ENCODE data around the gene SCRN2. TPM values are rescaled to one million over a fixed set of nuclear protein-coding genes. Genes with fewer than 3 reads are reported as not detected.

Gene SCRN2
- total RNA-seq, 1 donor from 2014 or later: 44.8 TPM

DNA sequence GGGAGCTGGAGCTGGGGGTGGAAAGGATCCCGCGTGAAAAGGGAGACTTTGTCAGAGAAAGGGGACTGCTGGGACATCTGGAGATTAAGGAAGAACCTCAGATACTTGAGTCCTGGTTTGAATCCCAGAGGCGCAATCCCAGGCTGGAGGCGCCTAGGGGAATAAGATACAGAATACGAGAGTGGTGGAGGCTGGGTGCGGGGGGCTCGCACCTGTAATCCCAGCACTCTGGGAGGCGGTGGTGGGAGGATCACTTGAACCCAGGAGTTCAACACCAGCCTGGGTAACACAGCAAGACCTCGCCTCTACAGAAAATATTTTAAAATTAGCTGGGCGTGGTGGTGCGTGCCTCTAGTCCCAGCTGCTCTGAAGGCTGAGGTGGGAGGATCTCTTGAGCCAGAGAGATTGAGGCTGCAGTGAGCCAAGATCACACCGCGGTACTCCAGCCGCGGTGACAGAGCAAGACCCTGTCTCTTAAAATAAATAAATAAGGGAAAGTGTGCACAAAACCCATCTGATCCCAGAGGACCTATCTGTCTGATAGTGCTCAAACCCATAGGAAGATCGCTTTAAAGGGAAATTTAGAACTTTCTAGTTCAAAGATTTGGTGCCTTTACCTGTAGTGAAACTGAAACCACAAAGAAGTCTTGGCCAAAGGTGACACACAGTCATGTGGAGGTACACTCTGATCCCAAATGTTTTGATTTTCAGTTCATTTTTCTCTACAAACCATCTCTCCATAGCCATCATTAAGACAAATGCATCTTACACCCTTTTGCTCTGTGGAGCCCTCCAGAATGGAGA is 617 bp upstream of the SCRN2 start:
- Mint-ChIP-seq H3K36me3 (ENCODE audit: low read depth, unreplicated experiment) (peaks cover 5% of the 10 kb centered on the region), H3K27ac (ENCODE audit: unreplicated experiment) (peak overlapping the region; percentile 30), H3K9me3 (ENCODE audit: unreplicated experiment) (no peaks in the 10 kb centered on the region), H3K27me3 (ENCODE audit: unreplicated experiment) (peaks cover 2% of the 10 kb centered on the region), H3K4me3 (ENCODE audit: unreplicated experiment) (peak overlapping the region; percentile 95), H3K4me1 (ENCODE audit: unreplicated experiment) (peaks cover 40% of the 10 kb centered on the region)
- DNase-seq (ENCODE audit: low spot score): no peak
- TF ChIP-seq, protein P1, sequence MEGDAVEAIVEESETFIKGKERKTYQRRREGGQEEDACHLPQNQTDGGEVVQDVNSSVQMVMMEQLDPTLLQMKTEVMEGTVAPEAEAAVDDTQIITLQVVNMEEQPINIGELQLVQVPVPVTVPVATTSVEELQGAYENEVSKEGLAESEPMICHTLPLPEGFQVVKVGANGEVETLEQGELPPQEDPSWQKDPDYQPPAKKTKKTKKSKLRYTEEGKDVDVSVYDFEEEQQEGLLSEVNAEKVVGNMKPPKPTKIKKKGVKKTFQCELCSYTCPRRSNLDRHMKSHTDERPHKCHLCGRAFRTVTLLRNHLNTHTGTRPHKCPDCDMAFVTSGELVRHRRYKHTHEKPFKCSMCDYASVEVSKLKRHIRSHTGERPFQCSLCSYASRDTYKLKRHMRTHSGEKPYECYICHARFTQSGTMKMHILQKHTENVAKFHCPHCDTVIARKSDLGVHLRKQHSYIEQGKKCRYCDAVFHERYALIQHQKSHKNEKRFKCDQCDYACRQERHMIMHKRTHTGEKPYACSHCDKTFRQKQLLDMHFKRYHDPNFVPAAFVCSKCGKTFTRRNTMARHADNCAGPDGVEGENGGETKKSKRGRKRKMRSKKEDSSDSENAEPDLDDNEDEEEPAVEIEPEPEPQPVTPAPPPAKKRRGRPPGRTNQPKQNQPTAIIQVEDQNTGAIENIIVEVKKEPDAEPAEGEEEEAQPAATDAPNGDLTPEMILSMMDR (IDR thresholded peaks at IDR 0.05; ENCODE audit: unreplicated experiment): peak; percentile 24

DNA sequence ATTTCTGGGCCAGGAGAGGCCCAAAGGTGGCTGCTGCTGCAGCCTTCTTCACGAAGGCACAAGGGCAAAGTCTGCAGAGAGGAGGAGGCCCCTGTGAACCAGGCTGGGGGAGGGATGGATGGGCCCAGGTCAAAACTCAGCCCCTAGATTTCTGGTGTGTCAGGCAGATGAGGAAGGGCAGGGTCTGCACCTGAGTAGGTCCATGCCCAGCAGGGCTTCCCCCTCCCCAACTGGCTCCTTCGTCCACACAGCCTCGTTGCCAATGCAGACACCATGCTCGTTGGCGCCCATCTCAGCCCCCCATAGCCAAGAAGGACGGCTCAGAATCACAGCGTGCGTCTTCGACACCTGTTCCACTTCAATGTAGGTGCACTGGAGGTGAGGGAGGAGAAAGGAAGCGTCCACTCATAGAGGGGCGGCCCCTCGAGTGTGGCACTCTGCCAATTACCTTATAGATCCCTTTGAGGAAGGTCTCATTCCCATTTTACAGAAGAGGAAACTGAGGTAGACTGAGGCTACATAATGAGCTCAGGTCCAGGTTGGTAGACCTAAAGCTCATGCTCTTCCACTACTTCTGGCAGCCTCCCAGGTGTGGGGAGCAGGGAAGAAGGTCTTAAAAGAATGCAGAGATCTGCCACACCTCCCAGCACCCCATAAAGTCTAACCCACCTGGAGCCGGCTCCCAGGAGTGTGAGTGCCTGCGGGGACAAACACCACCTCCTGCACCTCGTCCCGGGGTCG is 902 bp downstream of the SCRN2 start:
- Mint-ChIP-seq H3K27me3 (ENCODE audit: unreplicated experiment) (peaks cover 2% of the 10 kb centered on the region), H3K9me3 (ENCODE audit: unreplicated experiment) (no peaks in the 10 kb centered on the region), H3K4me3 (ENCODE audit: unreplicated experiment) (peak overlapping the region; percentile 90), H3K4me1 (ENCODE audit: unreplicated experiment) (peaks cover 46% of the 10 kb centered on the region), H3K36me3 (ENCODE audit: low read depth, unreplicated experiment) (peaks cover 11% of the 10 kb centered on the region), H3K27ac (ENCODE audit: unreplicated experiment) (no peak overlapping the region)
- TF ChIP-seq, protein P1 (IDR thresholded peaks at IDR 0.05; ENCODE audit: unreplicated experiment): no peak
- DNase-seq (ENCODE audit: low spot score): no peak

DNA sequence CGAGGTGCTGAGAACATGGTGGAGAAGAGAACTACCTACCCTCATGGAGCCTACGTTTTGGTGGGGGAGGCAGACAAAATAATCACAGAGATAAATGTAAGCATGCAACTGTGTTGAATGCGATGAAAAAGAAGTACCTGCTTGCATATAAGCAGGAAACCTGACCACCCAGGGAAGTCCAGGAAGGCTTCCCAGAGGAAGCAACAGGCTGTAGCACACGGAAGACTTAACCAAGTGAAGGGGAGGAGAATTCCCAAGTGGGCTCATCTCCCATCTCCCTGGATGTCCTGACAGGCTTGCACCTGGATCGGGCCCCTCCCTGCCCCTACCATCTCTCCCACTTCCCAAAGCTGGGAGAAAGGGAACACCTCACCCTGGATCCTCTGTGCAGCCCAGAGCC is 2.0 kb downstream of the SCRN2 start:
- H3K9me3 Mint-ChIP-seq (ENCODE audit: unreplicated experiment): no peaks in the 10 kb centered on the region
- peaks cover 52% of the 10 kb centered on the region for H3K4me1 Mint-ChIP-seq (ENCODE audit: unreplicated experiment)
- H3K4me3 Mint-ChIP-seq (ENCODE audit: unreplicated experiment): no peak overlapping the region
- peaks cover 16% of the 10 kb centered on the region for H3K36me3 Mint-ChIP-seq (ENCODE audit: low read depth, unreplicated experiment)
- no peak for DNase-seq (ENCODE audit: low spot score)
- no peak overlapping the region for H3K27ac Mint-ChIP-seq (ENCODE audit: unreplicated experiment)
- peaks cover 3% of the 10 kb centered on the region for H3K27me3 Mint-ChIP-seq (ENCODE audit: unreplicated experiment)
- TF ChIP-seq, protein P1 (IDR thresholded peaks at IDR 0.05; ENCODE audit: unreplicated experiment): no peak

DNA sequence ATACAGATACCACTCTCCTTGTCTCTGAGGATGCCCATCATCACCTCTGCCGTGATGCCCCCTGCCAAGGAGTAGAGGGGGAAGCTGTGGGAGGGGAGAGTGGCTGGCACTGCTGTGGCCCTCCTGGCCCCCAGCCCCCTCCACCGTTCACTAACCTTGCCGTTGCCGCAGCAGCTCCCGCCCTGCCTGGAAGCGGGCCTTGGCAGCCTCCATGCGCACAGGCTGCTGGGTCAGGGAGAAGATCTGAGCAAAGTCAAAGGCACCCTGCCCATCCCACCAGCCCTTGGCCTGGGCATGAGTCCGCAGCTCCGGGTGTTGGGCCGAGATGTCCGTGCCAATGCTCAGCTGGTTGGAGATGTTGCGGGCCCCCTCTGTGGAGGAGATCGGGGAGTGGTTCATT is 2.4 kb downstream of the SCRN2 start:
- no peak for DNase-seq (ENCODE audit: low spot score)
- Mint-ChIP-seq H3K36me3 (ENCODE audit: low read depth, unreplicated experiment) (peaks cover 16% of the 10 kb centered on the region), H3K27ac (ENCODE audit: unreplicated experiment) (no peak overlapping the region), H3K4me3 (ENCODE audit: unreplicated experiment) (no peak overlapping the region), H3K27me3 (ENCODE audit: unreplicated experiment) (peaks cover 3% of the 10 kb centered on the region), H3K9me3 (ENCODE audit: unreplicated experiment) (no peaks in the 10 kb centered on the region), H3K4me1 (ENCODE audit: unreplicated experiment) (peaks cover 56% of the 10 kb centered on the region)
- TF ChIP-seq, protein P1 (IDR thresholded peaks at IDR 0.05; ENCODE audit: unreplicated experiment): no peak
